IMR-90 (cell line): ENCODE measurements around the gene MB. TPM values are rescaled to one million over a fixed set of nuclear protein-coding genes. Genes with fewer than 3 reads are reported as not detected.

ENCODE experiments used
- polyA plus RNA-seq, 3 experiments: library from polyadenylated mRNA; depleted of rRNA; stranded (reverse); fragments of >200 nt; gene quantifications; 2 replicates each; pipeline ENCODE4 v1.2.3, GENCODE V29; 2012; ENCODE audit warnings: low replicate concordance in 1 of 3
- total RNA-seq: library from RNA; depleted of rRNA; stranded (reverse); fragments of >200 nt; gene quantifications from 2 replicates; pipeline ENCODE4 v1.2.3, GENCODE V29; 2012; rRNA removed

MB gene
- total and polyA plus RNA-seq, 2 of the 4 experiments (the other 2 are of a cell fraction), result not detected

Other genes with a start within 250 kb of the MB start
- gene HMOX1, start 236.2 kb downstream of the MB start, total RNA-seq, result 16.4 and 23.1 TPM in 2 replicates
- 49.9 and 50.5 TPM in 2 replicates for gene HMOX1, start 236.2 kb downstream of the MB start, polyA plus RNA-seq (2012; rRNA removed)
- gene MCM5, start 217.2 kb downstream of the MB start, total RNA-seq, result 53.6 and 58.6 TPM in 2 replicates
- 43.0 and 44.3 TPM in 2 replicates for gene MCM5, start 217.2 kb downstream of the MB start, polyA plus RNA-seq (2012; rRNA removed)
- gene RASD2, start 76.5 kb downstream of the MB start, total RNA-seq, result under 0.01 TPM in 2 replicates
- 0.32 and 0.36 TPM in 2 replicates for gene RASD2, start 76.5 kb downstream of the MB start, polyA plus RNA-seq (2012; rRNA removed)
- gene APOL6, start 31.1 kb upstream of the MB start, total RNA-seq, result 7.2 TPM in 2 replicates
- 0.86 and 1.2 TPM in 2 replicates for gene APOL6, start 31.1 kb upstream of the MB start, polyA plus RNA-seq (2012; rRNA removed)
- under 0.01 and 0.18 TPM in 2 replicates for gene APOL5, start 100.5 kb upstream of the MB start, total RNA-seq
- gene APOL5, start 100.5 kb upstream of the MB start, polyA plus RNA-seq (2012; rRNA removed), result 0.15 and 0.19 TPM in 2 replicates